Measurements from ENCODE around the gene ARID1B.

- no peak for TF ChIP-seq CTCF (IDR thresholded peaks at IDR 0.05; ENCODE audit: poor library complexity)
- TF ChIP-seq EZH2phosphoT487 (IDR thresholded peaks at IDR 0.05; ENCODE audit: low read depth, severe bottlenecking, unreplicated experiment), result no peak
- TF ChIP-seq EZH2 (IDR thresholded peaks at IDR 0.05; ENCODE audit: borderline replicate concordance), result no peak
Observed at GRCh38 chr6:157259443-157259842, 482.3 kb downstream of the ARID1B start.
